ENCODE results near the gene PTPRG. TPM values are rescaled to one million over a fixed set of nuclear protein-coding genes. Genes with fewer than 3 reads are reported as not detected.

The PTPRG gene
- total RNA-seq, 1 experiment from 2014 or later = 32.1 TPM

DNA sequence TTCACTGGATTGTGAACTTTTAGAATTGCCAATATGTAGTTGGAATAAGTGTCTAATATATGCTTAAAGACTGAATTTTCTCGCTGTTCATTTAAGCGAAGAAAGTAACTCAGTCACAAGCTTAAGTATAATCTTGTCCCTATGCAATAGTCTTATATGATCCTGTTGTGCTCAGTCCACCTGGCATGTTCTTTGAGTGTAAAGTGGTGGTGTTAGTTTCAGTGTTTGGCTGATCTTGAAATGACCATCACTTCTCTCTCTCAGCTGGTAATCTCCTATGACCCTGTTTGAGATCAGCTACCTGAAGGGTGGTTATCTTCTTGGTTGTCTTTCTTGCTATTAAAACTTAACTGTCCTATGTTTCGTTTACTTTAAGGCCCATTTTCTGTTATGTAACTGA, 197.5 kb downstream of the PTPRG start:
- ChIA-PET POLR2A (no interaction called here), RAD21 (ENCODE audit: low non-redundant PET in 1 of 2, low total read pairs in 2 of 2, uncharacterized antibody in 2 of 2, unreplicated experiment in 2 of 2) (no interaction called here), CTCF (no interaction called here)
- Histone ChIP-seq H3K9ac (ENCODE audit: low read length) (no peak overlapping the region), H3K4me2 (ENCODE audit: low read length) (no peak overlapping the region), H3K9me3 (ENCODE audit: control insufficient read depth in 1 of 2, insufficient read depth in 1 of 2, low read depth in 1 of 2, low read length in 2 of 2) (no peaks in the 10 kb centered on the region), H3K4me1 (ENCODE audit: control insufficient read depth in 1 of 2, insufficient read depth in 2 of 2, low read length in 2 of 2) (no peaks in the 10 kb centered on the region), H3K9me2 (ENCODE audit: insufficient read depth) (no peaks in the 10 kb centered on the region), H3K36me3 (ENCODE audit: control insufficient read depth in 1 of 2, insufficient read depth in 2 of 2, low read length in 2 of 2) (no peaks in the 10 kb centered on the region), H3K27ac (ENCODE audit: low read depth, low read length) (no peak overlapping the region), H3K27me3 (ENCODE audit: insufficient read depth, low read length) (no peaks in the 10 kb centered on the region), H4K20me1 (ENCODE audit: insufficient read depth) (0 out of 2 replicates have a peak, but pooled peaks cover 3% of the 10 kb centered on the region), H2AFZ (ENCODE audit: low read depth, low read length, poor library complexity, severe bottlenecking) (no peak overlapping the region), H3K4me3 (replicated peaks in 1 of 2; ENCODE audit: low read depth in 1 of 2, low read length in 2 of 2) (no peak overlapping the region), H3K79me2 (ENCODE audit: insufficient read depth, low read length) (no peaks in the 10 kb centered on the region)
- TF ChIP-seq, protein P1, sequence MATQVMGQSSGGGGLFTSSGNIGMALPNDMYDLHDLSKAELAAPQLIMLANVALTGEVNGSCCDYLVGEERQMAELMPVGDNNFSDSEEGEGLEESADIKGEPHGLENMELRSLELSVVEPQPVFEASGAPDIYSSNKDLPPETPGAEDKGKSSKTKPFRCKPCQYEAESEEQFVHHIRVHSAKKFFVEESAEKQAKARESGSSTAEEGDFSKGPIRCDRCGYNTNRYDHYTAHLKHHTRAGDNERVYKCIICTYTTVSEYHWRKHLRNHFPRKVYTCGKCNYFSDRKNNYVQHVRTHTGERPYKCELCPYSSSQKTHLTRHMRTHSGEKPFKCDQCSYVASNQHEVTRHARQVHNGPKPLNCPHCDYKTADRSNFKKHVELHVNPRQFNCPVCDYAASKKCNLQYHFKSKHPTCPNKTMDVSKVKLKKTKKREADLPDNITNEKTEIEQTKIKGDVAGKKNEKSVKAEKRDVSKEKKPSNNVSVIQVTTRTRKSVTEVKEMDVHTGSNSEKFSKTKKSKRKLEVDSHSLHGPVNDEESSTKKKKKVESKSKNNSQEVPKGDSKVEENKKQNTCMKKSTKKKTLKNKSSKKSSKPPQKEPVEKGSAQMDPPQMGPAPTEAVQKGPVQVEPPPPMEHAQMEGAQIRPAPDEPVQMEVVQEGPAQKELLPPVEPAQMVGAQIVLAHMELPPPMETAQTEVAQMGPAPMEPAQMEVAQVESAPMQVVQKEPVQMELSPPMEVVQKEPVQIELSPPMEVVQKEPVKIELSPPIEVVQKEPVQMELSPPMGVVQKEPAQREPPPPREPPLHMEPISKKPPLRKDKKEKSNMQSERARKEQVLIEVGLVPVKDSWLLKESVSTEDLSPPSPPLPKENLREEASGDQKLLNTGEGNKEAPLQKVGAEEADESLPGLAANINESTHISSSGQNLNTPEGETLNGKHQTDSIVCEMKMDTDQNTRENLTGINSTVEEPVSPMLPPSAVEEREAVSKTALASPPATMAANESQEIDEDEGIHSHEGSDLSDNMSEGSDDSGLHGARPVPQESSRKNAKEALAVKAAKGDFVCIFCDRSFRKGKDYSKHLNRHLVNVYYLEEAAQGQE (IDR thresholded peaks at IDR 0.05; ENCODE audit: low read depth) = no peak
- TF ChIP-seq ELF1 (IDR thresholded peaks at IDR 0.05; ENCODE audit: borderline replicate concordance, low read depth) (no peak), EZH2phosphoT487 (IDR thresholded peaks at IDR 0.05; ENCODE audit: borderline replicate concordance) (no peak), SP1 (IDR thresholded peaks at IDR 0.05; ENCODE audit: low read depth) (no peak), EZH2 (IDR thresholded peaks at IDR 0.05) (no peak), SRF (IDR thresholded peaks at IDR 0.05; ENCODE audit: low read depth) (no peak), CEBPB (IDR thresholded peaks at IDR 0.05; ENCODE audit: low read depth) (no peak), JUND (IDR thresholded peaks at IDR 0.05) (no peak), POLR2AphosphoS5 (IDR thresholded peaks at IDR 0.05; ENCODE audit: low read depth, low read length) (no peak), YY1 (IDR thresholded peaks at IDR 0.05; ENCODE audit: extremely low read depth, insufficient replicate concordance, low read depth, low read length) (no peak), ZNF274 (IDR thresholded peaks at IDR 0.05; ENCODE audit: low read depth, low read length) (no peak), EGR1 (IDR thresholded peaks at IDR 0.05; ENCODE audit: low read depth) (no peak), TCF7L2 (IDR thresholded peaks at IDR 0.05; ENCODE audit: borderline replicate concordance, extremely low read depth, insufficient read depth, insufficient read length) (no peak), RAD21 (IDR thresholded peaks at IDR 0.05; ENCODE audit: low read depth) (no peak), CBX3 (IDR thresholded peaks at IDR 0.05; ENCODE audit: low read depth) (no peak), FOSL1 (IDR thresholded peaks at IDR 0.05; ENCODE audit: low read depth) (no peak)
- TF ChIP-seq, protein P2, sequence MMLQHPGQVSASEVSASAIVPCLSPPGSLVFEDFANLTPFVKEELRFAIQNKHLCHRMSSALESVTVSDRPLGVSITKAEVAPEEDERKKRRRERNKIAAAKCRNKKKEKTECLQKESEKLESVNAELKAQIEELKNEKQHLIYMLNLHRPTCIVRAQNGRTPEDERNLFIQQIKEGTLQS (IDR thresholded peaks at IDR 0.05) = no peak
- TF ChIP-seq, protein P3, sequence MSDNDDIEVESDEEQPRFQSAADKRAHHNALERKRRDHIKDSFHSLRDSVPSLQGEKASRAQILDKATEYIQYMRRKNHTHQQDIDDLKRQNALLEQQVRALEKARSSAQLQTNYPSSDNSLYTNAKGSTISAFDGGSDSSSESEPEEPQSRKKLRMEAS (IDR thresholded peaks at IDR 0.05) = no peak
- TF ChIP-seq, protein P4, sequence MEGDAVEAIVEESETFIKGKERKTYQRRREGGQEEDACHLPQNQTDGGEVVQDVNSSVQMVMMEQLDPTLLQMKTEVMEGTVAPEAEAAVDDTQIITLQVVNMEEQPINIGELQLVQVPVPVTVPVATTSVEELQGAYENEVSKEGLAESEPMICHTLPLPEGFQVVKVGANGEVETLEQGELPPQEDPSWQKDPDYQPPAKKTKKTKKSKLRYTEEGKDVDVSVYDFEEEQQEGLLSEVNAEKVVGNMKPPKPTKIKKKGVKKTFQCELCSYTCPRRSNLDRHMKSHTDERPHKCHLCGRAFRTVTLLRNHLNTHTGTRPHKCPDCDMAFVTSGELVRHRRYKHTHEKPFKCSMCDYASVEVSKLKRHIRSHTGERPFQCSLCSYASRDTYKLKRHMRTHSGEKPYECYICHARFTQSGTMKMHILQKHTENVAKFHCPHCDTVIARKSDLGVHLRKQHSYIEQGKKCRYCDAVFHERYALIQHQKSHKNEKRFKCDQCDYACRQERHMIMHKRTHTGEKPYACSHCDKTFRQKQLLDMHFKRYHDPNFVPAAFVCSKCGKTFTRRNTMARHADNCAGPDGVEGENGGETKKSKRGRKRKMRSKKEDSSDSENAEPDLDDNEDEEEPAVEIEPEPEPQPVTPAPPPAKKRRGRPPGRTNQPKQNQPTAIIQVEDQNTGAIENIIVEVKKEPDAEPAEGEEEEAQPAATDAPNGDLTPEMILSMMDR (IDR thresholded peaks at IDR 0.05 in 2 of 3, conservative IDR thresholded peaks at IDR 0.05 in 1 of 3; ENCODE audit: borderline replicate concordance in 1 of 3, insufficient read depth in 1 of 3, low read depth in 2 of 3, low read length in 2 of 3) = no peak
- TF ChIP-seq, protein P5, sequence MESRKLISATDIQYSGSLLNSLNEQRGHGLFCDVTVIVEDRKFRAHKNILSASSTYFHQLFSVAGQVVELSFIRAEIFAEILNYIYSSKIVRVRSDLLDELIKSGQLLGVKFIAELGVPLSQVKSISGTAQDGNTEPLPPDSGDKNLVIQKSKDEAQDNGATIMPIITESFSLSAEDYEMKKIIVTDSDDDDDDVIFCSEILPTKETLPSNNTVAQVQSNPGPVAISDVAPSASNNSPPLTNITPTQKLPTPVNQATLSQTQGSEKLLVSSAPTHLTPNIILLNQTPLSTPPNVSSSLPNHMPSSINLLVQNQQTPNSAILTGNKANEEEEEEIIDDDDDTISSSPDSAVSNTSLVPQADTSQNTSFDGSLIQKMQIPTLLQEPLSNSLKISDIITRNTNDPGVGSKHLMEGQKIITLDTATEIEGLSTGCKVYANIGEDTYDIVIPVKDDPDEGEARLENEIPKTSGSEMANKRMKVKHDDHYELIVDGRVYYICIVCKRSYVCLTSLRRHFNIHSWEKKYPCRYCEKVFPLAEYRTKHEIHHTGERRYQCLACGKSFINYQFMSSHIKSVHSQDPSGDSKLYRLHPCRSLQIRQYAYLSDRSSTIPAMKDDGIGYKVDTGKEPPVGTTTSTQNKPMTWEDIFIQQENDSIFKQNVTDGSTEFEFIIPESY (IDR thresholded peaks at IDR 0.05; ENCODE audit: extremely low read depth, insufficient replicate concordance, low read length) = no peak
- ATAC-seq (no peak), DNase-seq (ENCODE audit: low read depth, low spot score) (no peak)
- intact Hi-C loops (cut with micrococcal nuclease) = no loop called here
- no TSS peak for BruUV-seq (replicated peaks)
